AML-193 (cell line): Measurements from ENCODE around the gene TSPAN5.
"Not testable (repeated sequence)": the region's sequence is repeated elsewhere in the genome, so short reads cannot be mapped to it uniquely, and the experiment has no call there.

Source experiments
- DNase-seq, 2 experiments: peaks; one replicate each; lab custom pipeline; 2025; lab: John Stamatoyannopoulos, UW

The TSPAN5 gene

DNA sequence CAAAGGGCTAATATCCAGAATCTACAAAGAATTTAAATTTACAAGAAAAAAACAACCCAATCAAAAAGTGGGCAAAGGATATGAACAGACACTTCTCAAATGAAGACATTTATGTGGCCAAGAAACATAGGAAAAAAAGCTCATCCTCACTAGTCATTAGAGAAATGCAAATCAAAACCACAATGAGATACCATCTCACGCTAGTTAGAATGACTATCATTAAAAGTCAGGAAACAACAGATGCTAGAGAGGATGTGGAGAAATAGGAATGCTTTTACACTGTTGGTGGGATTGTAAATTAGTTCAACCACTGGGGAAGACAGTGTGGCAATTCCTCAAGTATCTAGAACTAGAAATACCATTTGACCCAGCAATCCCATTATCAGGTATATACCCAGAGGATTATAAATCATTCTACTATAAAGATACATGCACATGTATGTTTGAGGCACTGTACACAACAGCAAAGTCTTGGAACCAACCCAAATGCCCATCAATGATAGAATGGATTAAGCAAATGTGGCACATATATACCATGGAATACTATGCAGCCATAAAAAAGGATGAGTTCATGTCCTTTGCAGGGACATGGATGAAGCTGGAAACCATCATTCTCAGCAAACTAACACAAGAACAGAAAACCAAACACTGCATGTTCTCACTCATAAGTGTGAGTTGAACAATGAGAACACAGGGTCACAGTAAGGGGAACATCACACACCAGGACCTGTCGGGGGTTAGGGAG lies 197.1 kb downstream of the TSPAN5 start:
- DNase-seq = not testable (repeated sequence)

DNA sequence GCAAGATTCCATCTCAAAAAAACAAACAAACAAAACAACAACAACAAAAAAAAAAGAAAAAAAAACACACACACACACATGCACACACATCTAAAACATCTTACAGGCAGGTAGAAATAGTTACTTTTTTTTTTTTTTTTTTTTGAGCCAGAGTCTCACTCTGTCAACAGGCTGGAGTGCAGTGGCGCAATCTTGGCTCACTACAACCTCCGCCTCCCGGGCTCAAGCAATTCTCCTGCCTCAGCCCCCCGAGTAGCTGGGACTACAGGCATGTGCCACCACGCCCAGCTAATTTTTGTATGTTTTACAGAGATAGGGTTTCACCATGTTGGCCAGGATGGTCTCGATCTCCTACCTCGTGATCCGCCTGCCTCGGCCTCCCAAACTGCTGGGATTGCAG lies 201.0 kb downstream of the TSPAN5 start:
- not testable (repeated sequence) for DNase-seq

DNA sequence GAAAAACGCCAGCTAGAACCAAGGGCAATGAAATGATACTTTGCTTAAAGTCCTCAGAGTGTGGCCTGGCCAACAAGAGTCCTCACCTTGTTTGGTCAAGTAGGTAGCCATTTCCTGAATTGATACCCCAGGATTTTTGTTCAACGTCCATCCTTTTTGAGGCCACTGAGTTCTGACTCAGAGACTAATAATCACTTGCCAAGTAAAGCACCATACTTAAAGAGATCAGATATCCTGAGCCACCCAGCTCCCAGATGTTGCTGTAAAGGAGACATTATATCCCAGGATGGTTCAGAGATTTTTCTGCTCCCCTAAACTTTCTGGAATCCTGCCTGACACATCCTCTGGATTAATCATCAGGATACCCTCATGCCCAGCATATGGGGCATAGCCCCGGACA lies 206.3 kb downstream of the TSPAN5 start:
- DNase-seq = no peak

DNA sequence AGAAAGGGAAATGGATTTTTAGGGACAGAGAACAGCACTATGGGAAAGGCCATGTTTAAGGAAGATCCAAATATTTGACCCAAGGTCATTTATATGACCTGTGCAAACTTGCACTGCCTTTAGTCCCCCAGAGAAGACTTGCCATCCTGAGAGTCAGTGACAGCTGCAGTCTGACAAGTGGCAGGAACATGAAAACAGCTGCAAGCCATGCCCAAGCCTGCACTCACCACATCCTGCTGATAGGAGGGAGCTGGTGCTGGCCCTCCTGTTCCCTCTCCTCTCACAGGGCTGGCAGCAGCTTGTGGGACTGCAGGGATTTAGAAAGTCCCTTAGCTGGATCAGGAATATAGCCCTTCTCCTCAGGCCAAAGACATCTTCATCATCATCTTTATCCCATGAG lies 209.5 kb downstream of the TSPAN5 start:
- DNase-seq = no peak

DNA sequence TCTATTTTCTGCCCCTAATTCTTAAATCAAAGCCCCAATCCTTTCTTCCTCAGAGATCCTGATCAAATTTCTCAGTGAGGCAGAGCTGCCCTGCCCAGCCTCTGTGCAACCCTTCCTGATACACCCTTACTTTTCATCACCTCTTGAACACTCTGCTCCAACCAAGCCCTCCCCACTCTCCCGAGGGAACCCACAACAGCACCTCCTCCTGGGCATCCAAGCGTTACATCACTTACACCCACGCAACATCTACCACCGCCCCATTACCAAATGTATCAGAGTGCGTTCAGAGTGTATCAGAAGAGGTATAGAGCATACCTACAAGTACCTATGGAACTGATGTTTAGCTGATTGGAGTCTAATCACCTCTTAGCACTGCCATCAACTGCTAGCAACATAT lies 210.8 kb downstream of the TSPAN5 start:
- DNase-seq = no peak

- peak; percentile 65 to 69 for DNase-seq
These were observed 211.7 kb downstream of the TSPAN5 start for GRCh38 chr4:98446499-98447375.

DNA sequence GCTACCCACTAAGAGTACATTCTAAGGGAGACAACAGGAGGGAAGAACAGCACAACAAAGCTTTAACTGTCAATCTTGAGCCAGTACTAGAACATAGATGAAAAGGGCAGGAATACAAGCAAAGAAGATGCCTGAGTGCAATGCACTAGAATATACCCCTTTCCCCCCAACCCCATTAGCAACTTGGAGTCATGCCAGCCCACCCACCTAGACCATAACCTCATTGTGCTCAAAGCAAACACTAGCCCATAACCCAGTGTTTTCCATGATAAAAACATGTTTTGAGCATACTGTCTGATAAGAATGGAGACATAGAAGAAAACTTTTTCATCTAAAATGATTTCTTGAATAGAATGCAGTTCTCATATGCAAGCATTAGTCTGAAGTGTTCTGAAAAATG lies 214.0 kb downstream of the TSPAN5 start:
- no peak for DNase-seq

DNA sequence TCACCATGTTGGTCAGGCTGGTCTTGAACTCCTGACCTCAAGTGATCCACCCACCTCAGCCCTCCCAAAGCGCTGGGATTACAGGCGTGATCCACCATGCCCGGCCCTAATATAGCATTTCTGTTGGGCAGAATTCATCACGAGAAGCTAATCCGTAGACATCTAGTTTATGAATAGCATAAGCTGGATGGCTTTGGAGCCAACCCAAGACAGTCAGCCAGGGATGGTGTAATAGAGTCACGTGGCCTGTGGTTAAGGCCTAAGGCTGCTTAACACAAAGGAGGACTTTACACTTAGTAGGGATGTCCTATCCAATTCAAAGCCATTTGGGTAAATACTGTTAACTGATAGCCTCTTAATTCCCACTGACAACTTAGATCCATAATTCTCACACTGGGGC lies 223.6 kb downstream of the TSPAN5 start:
- no peak for DNase-seq

- no peak for DNase-seq
These were observed 224.7 kb downstream of the TSPAN5 start for GRCh38 chr4:98433691-98434090.

GRCh38 chr4:98430708-98431403 lies 227.6 kb downstream of the TSPAN5 start:
- no peak for DNase-seq

GRCh38 chr4:98423009-98423408 lies 235.4 kb downstream of the TSPAN5 start:
- DNase-seq = no peak

GRCh38 chr4:98421111-98421510 lies 237.3 kb downstream of the TSPAN5 start:
- DNase-seq = no peak
